Astrocyte of the cerebellum (primary cell): ENCODE results near the gene CRK.

Experiments used
- DNase-seq: peaks from one replicate; pipeline ENCODE4 v3.0.0-alpha.2; 2011; ENCODE audit warnings: low read depth
- H3K4me3 ChIP-seq: 2 replicates; pipeline ENCODE4 v1.5.1; 2011; ENCODE audit warnings: mild to moderate bottlenecking, low read depth, low read length, moderate library complexity
- in situ Hi-C: cut with HindIII; loops from 2 replicates; pipeline ENCODE4 v1.10.0; 2017; ENCODE audit warnings: low sequenced_read_pairs
- TF ChIP-seq, protein P1 (sequence below): IDR thresholded peaks from 2 replicates; pipeline ENCODE4 v1.5.1; 2012; ENCODE audit warnings: low read length, low read depth, moderate library complexity, mild to moderate bottlenecking; ENCODE audit errors: missing control alignments

Gene CRK

DNA sequence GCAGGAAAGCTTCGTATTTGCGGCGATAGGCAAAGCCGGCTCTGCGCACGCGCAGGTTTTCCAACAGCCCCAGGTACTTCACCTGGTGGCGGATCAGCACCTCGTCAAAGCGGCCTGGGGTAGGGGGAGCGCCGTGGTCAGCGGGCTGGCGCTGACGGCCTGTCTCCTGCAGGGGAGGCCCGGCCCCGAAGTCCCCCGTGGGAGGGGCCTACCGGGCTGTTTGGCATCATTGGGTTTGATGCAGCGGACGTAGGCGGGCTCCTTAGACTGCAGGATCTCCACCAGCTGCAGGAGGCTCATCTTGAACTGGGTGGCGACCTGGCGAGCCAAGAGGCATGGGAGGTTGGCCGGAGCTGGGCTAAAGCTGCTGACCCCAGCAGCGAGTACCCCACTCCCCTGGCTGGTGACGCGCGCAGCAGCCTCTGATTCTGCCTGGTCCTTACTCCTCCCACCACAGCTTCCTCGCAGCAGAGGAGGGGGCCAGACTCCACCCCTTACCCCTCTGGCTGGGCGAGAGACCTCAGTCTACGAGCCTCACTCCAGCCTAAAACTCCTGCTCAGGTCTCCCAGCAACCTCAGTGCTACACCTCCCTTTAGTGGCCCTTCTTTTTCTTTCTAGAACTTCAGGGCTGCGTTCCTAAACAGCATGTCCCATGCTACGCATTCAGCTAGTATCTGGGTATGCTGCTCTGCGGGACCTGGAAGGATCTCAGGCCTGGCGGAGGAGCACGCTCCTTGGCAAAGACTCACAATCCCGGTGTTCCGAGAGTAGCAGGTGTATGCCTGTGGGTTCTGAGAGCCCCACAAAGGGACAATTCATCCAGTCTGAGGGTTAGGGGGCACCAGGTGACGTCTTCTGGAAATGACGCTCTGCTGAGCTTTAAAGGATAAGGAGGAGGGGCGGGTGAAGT, 16.1 kb upstream of the CRK start:
- DNase-seq = no peak
- in situ Hi-C loops = no loop called here
- TF ChIP-seq, protein P1, sequence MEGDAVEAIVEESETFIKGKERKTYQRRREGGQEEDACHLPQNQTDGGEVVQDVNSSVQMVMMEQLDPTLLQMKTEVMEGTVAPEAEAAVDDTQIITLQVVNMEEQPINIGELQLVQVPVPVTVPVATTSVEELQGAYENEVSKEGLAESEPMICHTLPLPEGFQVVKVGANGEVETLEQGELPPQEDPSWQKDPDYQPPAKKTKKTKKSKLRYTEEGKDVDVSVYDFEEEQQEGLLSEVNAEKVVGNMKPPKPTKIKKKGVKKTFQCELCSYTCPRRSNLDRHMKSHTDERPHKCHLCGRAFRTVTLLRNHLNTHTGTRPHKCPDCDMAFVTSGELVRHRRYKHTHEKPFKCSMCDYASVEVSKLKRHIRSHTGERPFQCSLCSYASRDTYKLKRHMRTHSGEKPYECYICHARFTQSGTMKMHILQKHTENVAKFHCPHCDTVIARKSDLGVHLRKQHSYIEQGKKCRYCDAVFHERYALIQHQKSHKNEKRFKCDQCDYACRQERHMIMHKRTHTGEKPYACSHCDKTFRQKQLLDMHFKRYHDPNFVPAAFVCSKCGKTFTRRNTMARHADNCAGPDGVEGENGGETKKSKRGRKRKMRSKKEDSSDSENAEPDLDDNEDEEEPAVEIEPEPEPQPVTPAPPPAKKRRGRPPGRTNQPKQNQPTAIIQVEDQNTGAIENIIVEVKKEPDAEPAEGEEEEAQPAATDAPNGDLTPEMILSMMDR = no peak
- no peak overlapping the region for H3K4me3 ChIP-seq

DNA sequence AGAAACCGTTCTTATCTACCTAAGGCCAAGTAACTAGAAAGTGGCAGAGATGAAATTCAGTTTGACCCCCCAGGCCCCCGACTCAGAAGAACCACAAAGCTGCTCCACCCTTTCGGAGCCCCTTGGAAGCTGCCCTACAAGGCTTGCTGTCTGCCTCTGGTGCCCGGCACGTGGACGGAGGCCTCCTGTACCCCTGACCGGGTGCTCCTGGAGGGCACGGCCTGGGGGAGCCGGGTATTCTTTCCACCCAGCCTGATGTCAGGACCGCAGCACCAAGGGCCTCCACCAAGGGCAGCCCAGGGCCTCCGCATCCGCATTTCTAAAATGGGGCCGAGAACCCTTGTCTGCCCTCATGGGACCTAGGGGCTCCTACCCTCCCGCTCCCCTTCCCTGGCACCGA, 15.5 kb upstream of the CRK start:
- no peak for DNase-seq
- TF ChIP-seq, protein P1 = no peak
- H3K4me3 ChIP-seq = no peak overlapping the region
- in situ Hi-C loops = no loop called here

DNA sequence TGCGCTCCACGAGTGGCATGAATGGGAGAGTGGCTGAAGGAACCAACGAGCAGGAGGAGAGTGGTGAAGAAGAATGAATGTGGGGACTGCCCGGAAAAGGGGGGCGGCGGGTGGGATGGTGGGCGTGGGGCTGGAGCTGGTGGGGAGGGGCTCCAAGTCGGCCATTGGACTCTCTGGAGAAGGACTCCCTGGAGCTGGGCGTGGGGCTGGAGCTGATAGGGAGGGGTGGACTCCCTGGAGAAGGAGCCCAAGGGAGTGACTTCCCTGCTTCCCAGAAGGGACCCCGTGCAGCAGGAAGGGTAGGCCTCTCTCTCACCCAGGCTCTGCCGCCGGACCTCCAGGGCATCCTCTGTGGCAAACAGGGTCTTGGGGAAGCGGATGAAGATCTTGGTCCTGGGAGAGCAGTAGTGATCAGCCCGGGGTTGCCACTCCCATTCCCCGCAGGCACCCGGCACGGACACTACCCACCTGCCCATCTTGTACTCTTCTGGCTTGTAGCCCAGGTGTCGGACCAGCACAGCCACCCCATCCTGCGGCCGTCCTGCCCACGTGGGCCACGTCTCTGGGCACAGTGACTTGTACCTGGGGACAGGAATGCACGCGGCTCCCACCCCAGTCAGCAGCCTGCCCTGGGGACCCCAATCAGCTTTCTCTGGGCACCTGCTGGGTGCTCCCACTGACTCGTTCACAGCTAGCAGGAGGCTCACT, 14.9 kb upstream of the CRK start:
- TF ChIP-seq, protein P1 = no peak
- in situ Hi-C loops = no loop called here

DNA sequence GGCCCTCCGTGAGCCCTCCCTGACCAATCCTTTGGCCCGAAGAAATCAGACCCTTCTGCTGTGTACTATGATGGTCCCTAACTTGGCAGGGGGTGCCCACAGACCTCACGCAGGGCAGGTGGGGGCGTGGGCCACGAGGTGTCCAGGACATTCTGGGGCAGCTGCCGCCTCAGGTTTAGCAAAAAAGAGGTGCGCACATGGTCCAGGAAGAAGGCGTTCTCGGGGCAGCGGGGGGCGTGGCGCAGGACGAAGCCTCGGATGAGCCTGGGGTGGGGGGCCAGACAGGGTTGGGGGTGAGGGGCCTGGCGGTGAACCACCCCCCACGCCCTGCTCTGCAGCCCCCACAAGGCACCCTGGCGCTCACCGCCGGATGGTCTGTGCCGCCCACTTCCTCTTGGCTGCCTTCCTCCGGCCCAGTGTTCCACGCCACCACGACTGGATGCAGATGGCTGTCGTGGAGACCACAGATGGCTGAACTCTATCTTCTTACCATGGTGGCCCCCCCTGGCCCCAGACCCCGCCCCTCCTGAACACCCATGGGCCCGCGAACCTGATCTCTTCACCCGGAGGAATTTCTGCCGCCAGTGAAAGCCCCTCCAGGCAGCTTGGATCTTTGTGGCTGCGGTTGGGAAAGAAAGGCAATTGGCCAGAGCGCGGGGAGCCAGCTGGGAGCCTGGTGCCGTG, 14.2 kb upstream of the CRK start:
- no peak overlapping the region for H3K4me3 ChIP-seq
- DNase-seq = no peak
- TF ChIP-seq, protein P1 = no peak
- in situ Hi-C loops = no loop called here

More for the DNA sequence above, 14.9 kb upstream of the CRK start:
- DNase-seq = no peak
- H3K4me3 ChIP-seq = no peak overlapping the region

DNA sequence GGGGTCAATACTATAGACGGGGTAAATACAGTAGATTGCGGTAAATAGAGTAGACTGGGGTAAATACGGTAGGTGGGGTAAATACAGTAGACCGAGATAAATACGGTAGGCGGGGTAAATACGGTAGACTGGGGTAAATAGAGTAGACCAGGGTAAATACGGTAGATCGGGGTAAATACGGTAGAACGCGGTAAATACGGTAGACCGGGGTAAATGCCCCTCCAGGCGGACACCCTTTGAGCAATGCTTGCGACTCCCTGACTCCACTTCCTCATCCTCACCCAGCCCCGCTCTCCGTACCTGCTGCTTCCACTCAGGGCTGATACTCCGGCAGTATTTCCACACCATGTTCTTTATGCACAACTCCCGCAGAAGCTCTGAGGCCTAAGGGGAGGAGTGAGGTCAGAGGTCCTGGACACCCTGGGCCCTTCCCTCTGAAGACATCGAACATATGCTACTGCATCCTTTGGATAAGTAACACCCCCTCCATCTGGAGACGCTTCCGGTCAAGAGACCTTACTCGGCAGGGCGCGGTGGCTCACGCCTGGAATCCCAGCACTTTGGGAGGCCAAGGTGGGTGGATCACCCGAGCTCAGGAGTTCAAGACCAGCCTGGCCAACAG, 13.3 kb upstream of the CRK start:
- in situ Hi-C loops = no loop called here
- H3K4me3 ChIP-seq = no peak overlapping the region
- TF ChIP-seq, protein P1 = no peak
- no peak for DNase-seq
